Right lobe of liver (tissue), 4 donors: ENCODE results near the gene FOXP4.

Experiments
- POLR2A ChIP-seq: fragments of 450-650 bp; IDR thresholded peaks from one replicate; pipeline ENCODE4 v1.6.1; 2017; ENCODE audit warnings: antibody characterized with exemption, mild to moderate bottlenecking
- TF ChIP-seq, protein P1 (sequence below), 4 donors: fragments of 200-600 bp in 3 of 4; fragments of 450-650 bp in 1 of 4; IDR thresholded peaks; one replicate each; pipeline versions ENCODE4 v1.5.1 to v1.8.0; 2016 to 2022; ENCODE audit warnings: antibody characterized with exemption in 4 of 4, mild to moderate bottlenecking in 2 of 4
- donor health status: DM: no; HTN: no; CAD: no.
- donor health status: DM: no; HTN: no; CAD: no.
- donor health status: DM: no; HTN: yes; CAD: no.

DNA sequence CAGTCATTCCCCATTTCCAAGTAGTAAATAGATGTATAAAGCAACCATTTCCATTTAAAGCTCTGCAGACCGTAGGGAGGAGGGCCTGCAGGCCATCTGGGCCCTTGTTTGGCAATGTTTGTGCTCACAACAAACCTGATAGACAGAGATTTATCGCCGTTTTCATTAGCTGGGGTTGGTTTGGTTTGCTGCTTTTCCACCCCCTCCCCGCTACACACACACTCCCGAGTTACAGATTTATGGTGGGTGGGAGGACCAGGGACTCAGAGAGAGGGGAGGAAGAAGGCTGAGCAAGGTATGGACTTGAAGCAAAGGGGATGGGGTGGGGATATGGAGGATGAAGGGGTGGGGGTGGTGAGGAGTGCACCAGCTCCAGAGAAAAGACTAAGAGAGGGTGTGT, 36.6 kb upstream of the FOXP4 start:
- TF ChIP-seq, protein P1, sequence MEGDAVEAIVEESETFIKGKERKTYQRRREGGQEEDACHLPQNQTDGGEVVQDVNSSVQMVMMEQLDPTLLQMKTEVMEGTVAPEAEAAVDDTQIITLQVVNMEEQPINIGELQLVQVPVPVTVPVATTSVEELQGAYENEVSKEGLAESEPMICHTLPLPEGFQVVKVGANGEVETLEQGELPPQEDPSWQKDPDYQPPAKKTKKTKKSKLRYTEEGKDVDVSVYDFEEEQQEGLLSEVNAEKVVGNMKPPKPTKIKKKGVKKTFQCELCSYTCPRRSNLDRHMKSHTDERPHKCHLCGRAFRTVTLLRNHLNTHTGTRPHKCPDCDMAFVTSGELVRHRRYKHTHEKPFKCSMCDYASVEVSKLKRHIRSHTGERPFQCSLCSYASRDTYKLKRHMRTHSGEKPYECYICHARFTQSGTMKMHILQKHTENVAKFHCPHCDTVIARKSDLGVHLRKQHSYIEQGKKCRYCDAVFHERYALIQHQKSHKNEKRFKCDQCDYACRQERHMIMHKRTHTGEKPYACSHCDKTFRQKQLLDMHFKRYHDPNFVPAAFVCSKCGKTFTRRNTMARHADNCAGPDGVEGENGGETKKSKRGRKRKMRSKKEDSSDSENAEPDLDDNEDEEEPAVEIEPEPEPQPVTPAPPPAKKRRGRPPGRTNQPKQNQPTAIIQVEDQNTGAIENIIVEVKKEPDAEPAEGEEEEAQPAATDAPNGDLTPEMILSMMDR (IDR thresholded peaks at IDR 0.05), result no peak
- TF ChIP-seq POLR2A, result no peak
